GM19395 (cell line): ENCODE data around the gene DOLPP1.
A peak's percentile ranks its signal among the peaks of the same experiment; 100 is the strongest.
"Not testable (repeated sequence)": the region's sequence is repeated elsewhere in the genome, so short reads cannot be mapped to it uniquely, and the experiment has no call there.

ENCODE experiments used
- ATAC-seq: cut with Tn5 transposase; IDR thresholded peaks from one replicate; pipeline ENCODE4 v1.9.1; 2021; ENCODE audit warnings: mild to moderate bottlenecking, moderate library complexity; ENCODE audit not compliant: unreplicated experiment

The DOLPP1 gene

DNA sequence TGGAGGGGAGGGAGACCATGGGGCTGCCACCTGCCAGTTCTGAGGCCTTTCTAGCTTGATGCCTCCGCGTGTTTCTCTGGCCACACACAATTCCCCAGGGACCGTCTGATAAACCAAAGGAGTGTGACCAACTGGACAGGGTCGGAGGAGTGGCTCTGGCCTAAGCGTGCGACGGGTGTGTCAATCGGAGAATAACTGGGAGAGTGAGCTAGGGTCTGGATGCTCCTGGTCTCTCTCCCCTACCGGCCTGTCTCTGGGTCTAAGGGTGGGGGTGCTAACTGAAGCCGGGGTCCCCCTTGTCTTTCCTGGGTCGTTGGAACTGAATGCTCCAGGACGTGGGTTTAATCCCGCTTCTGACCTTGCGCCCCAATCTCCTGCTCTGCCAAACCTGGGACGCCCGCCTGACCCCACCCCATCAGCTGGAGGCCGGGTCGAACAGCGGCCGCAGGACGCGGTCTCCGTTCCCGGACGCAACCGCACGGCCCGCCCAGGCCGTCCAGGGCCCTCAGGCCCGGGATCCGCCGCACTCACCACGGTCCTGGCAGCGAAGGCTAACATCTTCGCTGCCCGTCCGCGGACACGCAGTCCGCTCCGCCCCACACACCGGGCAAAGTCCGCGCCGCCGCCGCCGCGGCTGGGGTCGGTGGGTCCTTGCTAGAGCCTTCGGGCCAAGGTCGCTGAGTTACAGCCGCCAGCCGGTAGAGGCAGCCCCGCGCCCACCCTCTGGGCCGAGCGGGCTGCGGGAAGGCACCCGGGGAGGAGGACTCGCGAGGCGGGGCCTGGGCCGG lies 29.2 kb downstream of the DOLPP1 start:
- ATAC-seq, result peak; percentile 8

- peak; percentile 79 for ATAC-seq
These were observed 30.0 kb downstream of the DOLPP1 start, which contains the start of the genes CRAT and PTPA for GRCh38 chr9:129110740-129111527. TSS of gene CRAT (minus strand) at chr9:129110793. CDS start at chr9:129110509, 284 bp downstream. TSS of gene PTPA (plus strand) at chr9:129111415. CDS start at chr9:129111601, 186 bp downstream.

DNA sequence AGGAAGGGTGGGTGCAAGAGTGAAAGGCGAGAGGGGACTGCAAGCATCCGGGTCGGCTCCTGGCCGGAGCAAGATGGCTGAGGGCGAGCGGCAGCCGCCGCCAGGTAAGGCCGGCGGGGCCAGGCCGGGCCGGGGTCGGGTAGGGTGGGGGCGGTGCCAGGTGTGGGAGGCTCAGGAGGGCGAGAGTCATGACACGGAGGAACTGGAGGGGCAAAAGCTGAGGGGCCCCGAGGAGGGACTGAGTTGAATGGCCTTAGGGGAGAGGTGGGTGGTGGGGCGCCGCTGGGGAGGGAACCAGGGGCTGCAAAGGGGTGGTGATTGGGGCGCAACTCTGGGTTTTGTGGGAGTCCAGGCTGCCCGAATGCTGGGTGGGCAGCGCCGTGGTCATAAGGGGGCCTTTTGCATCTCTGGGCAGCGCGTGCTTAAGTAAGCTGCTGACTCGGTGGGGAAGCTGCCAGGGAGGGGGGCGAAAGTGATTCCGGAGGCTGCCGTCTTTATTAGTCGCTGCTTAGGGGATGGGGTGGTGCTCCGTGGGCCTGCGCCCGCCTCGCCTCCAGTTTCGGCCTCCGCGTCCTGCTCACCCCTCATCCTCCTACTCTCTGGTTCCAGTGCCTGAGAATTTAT lies 30.7 kb downstream of the DOLPP1 start:
- peak; percentile 30 for ATAC-seq

DNA sequence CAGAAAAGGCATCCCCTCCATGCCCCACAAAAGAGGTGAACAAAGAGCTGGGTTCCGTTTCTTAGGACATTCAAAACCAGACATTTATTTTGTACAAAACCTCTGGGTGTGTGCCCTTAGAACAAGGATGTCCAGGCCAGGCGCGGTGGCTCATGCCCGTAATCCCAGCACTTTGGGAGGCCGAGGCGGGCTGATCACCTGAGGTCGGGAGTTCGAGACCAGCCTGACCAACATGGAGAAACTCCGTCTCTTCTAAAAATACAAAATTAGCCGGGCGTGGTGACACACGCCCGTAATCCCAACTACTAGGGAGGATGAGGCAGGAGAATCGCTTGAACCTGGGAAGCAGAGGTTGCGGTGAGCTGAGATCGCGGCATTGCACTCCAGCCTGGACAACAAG lies 31.6 kb downstream of the DOLPP1 start:
- not testable (repeated sequence) for ATAC-seq

GRCh38 chr9:129113645-129114304 lies 32.9 kb downstream of the DOLPP1 start:
- ATAC-seq, result no peak

DNA sequence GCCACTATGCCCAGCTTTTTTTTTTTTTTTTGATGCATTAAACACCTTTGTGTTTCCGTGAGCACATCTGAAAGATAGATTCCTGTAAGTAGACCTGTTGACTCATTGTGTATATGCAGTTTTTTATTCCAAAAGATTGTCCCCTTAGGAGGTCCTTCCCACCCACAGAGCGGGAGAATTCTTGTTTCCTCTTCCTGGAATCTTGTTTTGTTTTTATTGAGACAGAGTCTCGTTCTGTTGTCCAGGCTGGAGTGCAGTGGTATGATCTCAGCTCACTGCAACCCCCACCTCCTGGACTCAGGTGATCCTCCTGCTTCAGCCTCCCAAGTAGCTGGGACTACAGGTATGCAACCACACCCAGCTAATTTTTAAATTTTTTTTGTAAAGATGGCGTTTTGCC lies 37.9 kb downstream of the DOLPP1 start:
- no peak for ATAC-seq

DNA sequence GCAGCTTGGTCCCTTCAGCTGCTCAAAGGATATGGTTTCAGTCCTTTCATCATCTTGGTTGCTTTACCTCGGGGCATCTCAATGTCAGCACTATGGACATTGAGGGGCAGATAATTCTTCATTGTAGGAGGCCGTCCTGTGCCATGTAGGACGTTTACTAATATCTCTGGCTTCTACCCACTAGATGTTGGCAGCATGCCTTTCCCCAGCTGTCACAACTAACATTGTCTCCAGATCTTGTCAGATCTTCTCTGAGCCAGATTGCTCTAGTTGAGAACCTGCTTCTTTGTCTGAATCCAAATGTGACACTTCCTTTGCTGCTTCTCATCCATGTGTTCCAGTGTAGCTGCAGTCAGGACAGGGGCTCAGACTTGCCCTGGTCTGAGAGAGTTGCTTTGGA lies 40.6 kb downstream of the DOLPP1 start:
- no peak for ATAC-seq

- no peak for ATAC-seq
These were observed 41.2 kb downstream of the DOLPP1 start for GRCh38 chr9:129122133-129122532.

- not testable (repeated sequence) for ATAC-seq
These were observed 42.1 kb downstream of the DOLPP1 start for GRCh38 chr9:129122976-129123375.

GRCh38 chr9:129124506-129125069 lies 43.7 kb downstream of the DOLPP1 start:
- ATAC-seq, result no peak

DNA sequence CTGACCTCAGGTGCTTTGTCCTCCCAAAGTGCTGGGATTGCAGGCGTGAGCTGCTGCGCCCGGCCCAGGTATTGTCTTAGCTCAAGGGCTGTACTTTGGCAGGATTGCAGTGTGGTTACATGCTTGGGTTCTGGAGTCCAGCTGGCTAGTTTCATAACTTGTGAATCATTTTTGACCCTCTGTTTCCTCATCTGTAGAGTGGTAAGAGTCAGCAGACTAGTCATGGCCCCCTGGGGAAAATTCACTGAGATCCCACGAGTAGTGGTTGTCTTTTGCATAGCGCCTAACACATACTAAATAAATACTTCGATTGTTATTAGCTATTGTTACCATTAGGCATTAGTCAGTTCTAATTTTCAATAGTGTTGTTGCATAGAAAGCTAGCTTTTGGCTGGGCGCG lies 44.6 kb downstream of the DOLPP1 start:
- ATAC-seq, result no peak

- ATAC-seq, result no peak
These were observed 46.1 kb downstream of the DOLPP1 start for GRCh38 chr9:129126749-129127618.

DNA sequence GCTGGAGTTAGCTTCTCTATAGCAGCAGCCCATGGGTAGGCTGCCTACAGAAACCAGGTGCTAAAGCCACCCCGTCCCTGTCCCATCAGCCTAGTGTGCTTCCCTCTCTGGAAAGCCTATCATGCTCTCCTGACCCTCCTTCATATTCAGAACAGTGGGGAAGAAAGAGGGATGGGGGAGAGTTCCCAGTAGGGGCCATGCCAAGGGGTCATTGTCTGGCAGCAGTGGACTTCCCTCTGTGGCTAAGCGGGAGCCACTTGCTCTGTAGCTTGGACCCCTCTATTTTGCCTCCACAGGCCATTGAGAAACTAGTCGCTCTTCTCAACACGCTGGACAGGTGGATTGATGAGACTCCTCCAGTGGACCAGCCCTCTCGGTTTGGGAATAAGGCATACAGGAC lies 47.8 kb downstream of the DOLPP1 start:
- no peak for ATAC-seq

DNA sequence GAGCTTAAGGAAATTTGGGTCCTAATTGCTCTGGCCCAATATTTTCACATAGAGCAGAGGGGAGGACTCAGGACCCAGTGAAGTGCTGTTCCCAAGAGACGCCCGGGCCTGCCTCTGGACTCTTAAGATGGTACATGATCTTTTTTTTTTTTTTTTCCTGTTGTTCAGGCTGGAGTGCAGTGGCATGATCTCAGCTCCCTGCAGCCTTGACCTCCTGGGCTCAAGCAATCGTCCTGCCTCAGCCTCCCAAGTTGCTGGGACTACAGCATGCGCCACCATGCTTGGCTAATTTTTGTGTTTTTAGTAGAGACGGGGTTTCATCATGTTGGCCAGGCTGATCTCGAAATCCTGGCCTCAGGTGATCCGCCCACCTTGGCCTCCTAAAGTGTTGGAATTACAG lies 49.4 kb downstream of the DOLPP1 start:
- not testable (repeated sequence) for ATAC-seq

DNA sequence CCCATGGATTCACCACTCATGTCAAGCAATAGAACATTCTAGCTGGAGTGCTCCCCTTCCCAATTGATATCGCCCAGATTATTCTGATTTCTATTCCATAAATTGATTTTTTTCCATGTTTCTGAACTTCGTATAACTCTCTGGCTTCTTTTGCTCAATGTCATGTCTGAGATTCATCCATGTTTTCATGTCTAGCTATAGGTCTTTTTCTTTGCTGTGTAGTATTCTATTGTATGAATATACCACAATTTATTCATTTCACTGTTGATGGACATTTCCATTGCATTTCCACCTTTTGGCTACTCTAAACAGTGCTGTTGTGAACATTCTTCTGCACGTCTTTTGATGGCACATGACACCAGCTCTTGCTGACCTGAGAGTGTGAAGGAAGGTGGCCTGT lies 49.9 kb downstream of the DOLPP1 start:
- no peak for ATAC-seq

DNA sequence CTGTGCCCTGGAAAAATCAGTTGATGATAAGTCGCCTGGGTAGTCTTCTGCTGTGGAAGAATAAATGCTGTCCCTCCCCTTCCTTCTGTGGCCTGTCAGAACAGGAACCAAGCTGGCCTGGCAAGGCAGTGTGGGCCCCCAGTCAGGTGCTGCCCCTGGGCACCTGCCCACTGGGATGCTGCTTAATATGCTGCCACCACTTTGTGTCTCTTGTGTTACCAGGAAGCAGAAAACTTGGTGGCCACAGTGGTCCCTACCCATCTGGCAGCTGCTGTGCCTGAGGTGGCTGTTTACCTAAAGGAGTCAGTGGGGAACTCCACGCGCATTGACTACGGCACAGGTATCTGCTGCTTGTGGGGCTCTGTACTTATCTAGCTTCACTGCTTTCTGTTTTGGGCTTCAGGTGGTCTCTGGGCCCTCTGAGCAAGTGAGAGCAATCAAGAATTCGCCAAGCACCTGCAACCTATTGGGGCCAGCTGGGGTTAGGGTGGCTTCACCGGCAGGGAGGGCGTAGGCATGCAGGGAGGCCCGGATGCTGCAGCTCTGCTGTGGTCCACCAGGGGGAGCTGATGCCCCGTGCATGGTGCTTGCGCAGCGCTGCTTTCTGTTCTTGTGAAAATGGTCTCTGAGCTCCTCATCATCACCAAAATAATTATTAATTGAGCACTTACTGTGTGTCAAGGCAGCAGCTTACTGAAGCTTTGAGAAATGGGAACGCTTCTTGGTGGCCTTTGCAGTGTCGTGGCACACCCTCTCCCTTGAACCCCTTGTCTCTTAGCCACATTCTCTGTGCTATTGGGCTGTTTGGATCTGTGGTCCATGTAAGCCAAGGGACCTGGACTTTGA lies 50.6 kb downstream of the DOLPP1 start:
- ATAC-seq, result peak; percentile 76

- no peak for ATAC-seq
These were observed 52.2 kb downstream of the DOLPP1 start for GRCh38 chr9:129133082-129133481.

GRCh38 chr9:129135476-129135875 lies 54.6 kb downstream of the DOLPP1 start:
- ATAC-seq, result no peak
